Chondrocyte (in vitro differentiated cells): ENCODE measurements around the gene ZHX3. TPM values are rescaled to one million over a fixed set of nuclear protein-coding genes. Genes with fewer than 3 reads are reported as not detected.

Experiments
- DNase-seq: peaks from one replicate; pipeline ENCODE4 v3.0.0; 2021; ENCODE audit warnings: mixed read lengths, low spot score
- H3K27ac Mint-ChIP-seq: one replicate; pipeline ENCODE4 v1.8.0; 2021; ENCODE audit warnings: mild to moderate bottlenecking, moderate library complexity, mixed read lengths; ENCODE audit not compliant: unreplicated experiment
- H3K27me3 Mint-ChIP-seq: 2 replicates; pipeline ENCODE4 v1.8.0; 2021; ENCODE audit warnings: low read depth, mixed read lengths
- H3K36me3 Mint-ChIP-seq: 2 replicates; pipeline ENCODE4 v1.8.0; 2021; ENCODE audit warnings: low read depth, mixed read lengths
- H3K4me1 Mint-ChIP-seq: 2 replicates; pipeline ENCODE4 v1.8.0; 2021; ENCODE audit warnings: low read depth, mild to moderate bottlenecking, mixed read lengths
- H3K4me3 Mint-ChIP-seq: one replicate; pipeline ENCODE4 v1.8.0; 2021; ENCODE audit warnings: mild to moderate bottlenecking, moderate library complexity, mixed read lengths; ENCODE audit not compliant: unreplicated experiment
- H3K9me3 Mint-ChIP-seq: 2 replicates; pipeline ENCODE4 v1.8.0; 2021; ENCODE audit warnings: low read depth, mixed read lengths
- total RNA-seq: library from RNA; stranded (reverse); gene quantifications from 3 replicates; pipeline ENCODE4 v1.2.1, GENCODE V29; 2021
- TF ChIP-seq, protein P1 (sequence below): fragments of 200-600 bp; sonication (generic); IDR thresholded peaks from 2 replicates; pipeline ENCODE4 v1.5.0; 2021; ENCODE audit warnings: antibody characterized with exemption, mild to moderate bottlenecking, moderate library complexity

Gene ZHX3
- total RNA-seq, 1 donor from 2014 or later, result 52.9 TPM

DNA sequence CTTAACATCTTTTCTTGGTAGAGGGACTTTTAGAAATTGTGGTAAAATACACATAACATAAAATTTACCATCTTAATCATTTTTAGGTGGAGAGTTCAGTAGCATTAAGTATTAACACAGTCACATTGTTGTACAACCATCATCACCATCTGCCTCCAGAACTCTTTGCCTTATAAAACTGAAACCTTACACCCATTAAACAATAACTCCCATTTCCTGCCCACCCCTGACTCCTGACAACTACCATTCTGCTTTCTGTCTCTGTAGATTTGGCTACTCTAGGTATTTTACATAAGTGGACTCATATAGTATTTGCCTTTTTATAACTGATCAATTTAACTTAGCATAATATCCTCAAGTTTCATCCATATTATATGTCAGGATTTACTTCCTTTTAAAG is 88.7 kb downstream of the ZHX3 start:
- Mint-ChIP-seq H3K27ac (no peak overlapping the region), H3K27me3 (no peaks in the 10 kb centered on the region), H3K36me3 (no peaks in the 10 kb centered on the region), H3K4me1 (peaks cover 49% of the 10 kb centered on the region), H3K9me3 (no peaks in the 10 kb centered on the region), H3K4me3 (no peak overlapping the region)
- TF ChIP-seq, protein P1, sequence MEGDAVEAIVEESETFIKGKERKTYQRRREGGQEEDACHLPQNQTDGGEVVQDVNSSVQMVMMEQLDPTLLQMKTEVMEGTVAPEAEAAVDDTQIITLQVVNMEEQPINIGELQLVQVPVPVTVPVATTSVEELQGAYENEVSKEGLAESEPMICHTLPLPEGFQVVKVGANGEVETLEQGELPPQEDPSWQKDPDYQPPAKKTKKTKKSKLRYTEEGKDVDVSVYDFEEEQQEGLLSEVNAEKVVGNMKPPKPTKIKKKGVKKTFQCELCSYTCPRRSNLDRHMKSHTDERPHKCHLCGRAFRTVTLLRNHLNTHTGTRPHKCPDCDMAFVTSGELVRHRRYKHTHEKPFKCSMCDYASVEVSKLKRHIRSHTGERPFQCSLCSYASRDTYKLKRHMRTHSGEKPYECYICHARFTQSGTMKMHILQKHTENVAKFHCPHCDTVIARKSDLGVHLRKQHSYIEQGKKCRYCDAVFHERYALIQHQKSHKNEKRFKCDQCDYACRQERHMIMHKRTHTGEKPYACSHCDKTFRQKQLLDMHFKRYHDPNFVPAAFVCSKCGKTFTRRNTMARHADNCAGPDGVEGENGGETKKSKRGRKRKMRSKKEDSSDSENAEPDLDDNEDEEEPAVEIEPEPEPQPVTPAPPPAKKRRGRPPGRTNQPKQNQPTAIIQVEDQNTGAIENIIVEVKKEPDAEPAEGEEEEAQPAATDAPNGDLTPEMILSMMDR, result no peak
- no peak for DNase-seq

DNA sequence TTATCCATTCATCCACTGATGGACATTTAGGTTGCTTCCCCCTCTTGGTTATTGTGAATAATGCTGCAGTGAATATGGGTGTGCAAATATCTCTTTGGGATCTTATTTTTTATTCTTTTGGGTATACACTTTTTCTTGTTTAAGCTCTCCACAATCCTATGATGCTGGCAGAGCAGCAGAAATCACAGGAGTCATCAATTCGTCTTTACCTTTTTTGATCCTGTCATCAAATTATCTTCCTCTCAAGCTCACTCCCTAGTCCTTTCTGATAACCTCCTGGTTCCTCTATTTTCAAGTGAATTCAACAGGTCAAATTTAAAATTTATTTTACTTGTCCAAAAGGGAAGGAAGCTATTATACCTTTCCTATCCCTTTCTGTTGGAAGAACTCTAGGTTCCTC is 91.1 kb downstream of the ZHX3 start:
- H3K27me3 Mint-ChIP-seq, result no peaks in the 10 kb centered on the region
- H3K4me1 Mint-ChIP-seq, result peaks cover 49% of the 10 kb centered on the region
- H3K4me3 Mint-ChIP-seq, result no peak overlapping the region
- no peaks in the 10 kb centered on the region for H3K9me3 Mint-ChIP-seq
- H3K36me3 Mint-ChIP-seq, result no peaks in the 10 kb centered on the region
- TF ChIP-seq, protein P1, result no peak
- no peak for DNase-seq
- no peak overlapping the region for H3K27ac Mint-ChIP-seq

DNA sequence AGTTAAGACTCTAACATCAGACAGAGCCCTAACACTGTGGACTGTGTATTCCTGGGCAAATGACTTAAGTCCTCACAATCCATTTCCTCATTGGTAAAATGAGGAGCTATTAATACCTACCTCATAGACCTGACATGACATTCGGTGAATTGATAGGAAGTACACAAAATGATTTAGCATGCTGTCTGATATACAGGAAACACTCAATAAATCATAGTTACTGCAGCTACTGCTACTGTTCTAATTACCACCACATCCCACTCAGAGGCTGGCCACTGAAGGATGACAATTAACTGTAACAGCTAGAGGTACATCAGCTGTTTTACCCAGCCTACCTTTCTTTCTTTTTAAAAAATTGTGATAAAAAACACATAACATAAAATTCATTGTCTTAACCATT is 92.4 kb downstream of the ZHX3 start:
- Mint-ChIP-seq H3K27me3 (no peaks in the 10 kb centered on the region), H3K4me3 (no peak overlapping the region), H3K9me3 (no peaks in the 10 kb centered on the region), H3K36me3 (peaks cover 1% of the 10 kb centered on the region), H3K27ac (no peak overlapping the region), H3K4me1 (peaks cover 44% of the 10 kb centered on the region)
- TF ChIP-seq, protein P1, result no peak
- no peak for DNase-seq

DNA sequence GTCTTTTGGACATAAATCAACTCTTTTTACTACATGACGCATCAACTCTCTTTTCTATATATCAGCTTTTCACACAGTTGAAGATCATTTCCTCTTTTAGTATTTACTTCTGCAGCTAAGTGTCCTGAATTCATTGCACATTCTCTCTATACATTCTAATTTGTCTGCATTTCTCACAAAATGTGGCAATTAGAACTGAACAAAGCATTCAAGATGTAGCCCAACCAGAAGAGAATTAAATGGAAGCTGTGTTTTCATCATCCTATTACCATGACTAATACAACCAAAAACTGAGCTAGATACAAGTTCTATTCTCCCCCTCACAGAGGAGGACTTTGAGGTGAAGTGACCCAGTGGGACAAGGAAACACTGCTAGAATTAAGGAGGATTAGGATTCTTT is 93.2 kb downstream of the ZHX3 start:
- Mint-ChIP-seq H3K36me3 (peaks cover 1% of the 10 kb centered on the region), H3K4me1 (peaks cover 38% of the 10 kb centered on the region), H3K27me3 (no peaks in the 10 kb centered on the region), H3K27ac (no peak overlapping the region), H3K4me3 (no peak overlapping the region), H3K9me3 (no peaks in the 10 kb centered on the region)
- DNase-seq, result no peak
- TF ChIP-seq, protein P1, result no peak

DNA sequence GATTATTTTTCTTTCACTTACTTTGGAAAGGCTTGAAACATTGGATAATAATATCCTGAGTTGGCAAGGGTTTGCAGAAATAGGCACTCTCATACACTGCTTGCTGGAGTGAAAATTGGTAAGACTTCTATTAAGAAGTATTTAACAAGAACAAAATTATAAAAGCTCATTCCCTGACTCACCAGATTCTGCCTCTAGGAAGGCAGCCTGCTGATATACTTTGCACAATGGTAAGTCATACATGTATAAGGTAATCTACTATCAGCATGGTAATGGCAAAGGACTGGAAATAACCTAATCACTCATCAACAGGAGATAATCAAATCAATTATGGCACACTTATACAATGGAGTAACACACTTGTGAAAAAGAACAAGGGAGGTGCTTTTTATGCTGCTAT is 94.4 kb downstream of the ZHX3 start:
- Mint-ChIP-seq H3K9me3 (no peaks in the 10 kb centered on the region), H3K4me1 (peaks cover 38% of the 10 kb centered on the region), H3K27ac (peak overlapping the region; percentile 60), H3K36me3 (peaks cover 1% of the 10 kb centered on the region), H3K27me3 (no peaks in the 10 kb centered on the region), H3K4me3 (no peak overlapping the region)
- TF ChIP-seq, protein P1, result no peak
- DNase-seq, result no peak
